GM12875 (cell line): Measurements from ENCODE around the gene NRDE2.
"Not testable (repeated sequence)": the region's sequence is repeated elsewhere in the genome, so short reads cannot be mapped to it uniquely, and the experiment has no call there.

ENCODE experiments used
- H3K4me3 ChIP-seq: one replicate; pipeline ENCODE4 v1.5.1; 2011; ENCODE audit warnings: low read depth, low read length, control low read depth
- CTCF ChIP-seq: IDR thresholded peaks from 2 replicates; pipeline ENCODE4 v1.5.1; 2011; ENCODE audit warnings: low read depth, mild to moderate bottlenecking, control low read depth, inconsistent platforms, low read length, moderate library complexity, borderline replicate concordance; ENCODE audit not compliant: insufficient read depth

NRDE2 gene

GRCh38 chr14:90342327-90342726, 10.6 kb upstream of the NRDE2 start:
- H3K4me3 ChIP-seq, result no peak overlapping the region
- no peak for TF ChIP-seq CTCF

- H3K4me3 ChIP-seq, result no peak overlapping the region
- TF ChIP-seq CTCF, result no peak
Measured at GRCh38 chr14:90341784-90342183, 10.0 kb upstream of the NRDE2 start.

GRCh38 chr14:90341232-90341631, 9.5 kb upstream of the NRDE2 start:
- not testable (repeated sequence) for H3K4me3 ChIP-seq

- TF ChIP-seq CTCF, result no peak
- no peak overlapping the region for H3K4me3 ChIP-seq
Measured at GRCh38 chr14:90336985-90337384, 5.2 kb upstream of the NRDE2 start.

- TF ChIP-seq CTCF, result no peak
- H3K4me3 ChIP-seq, result no peak overlapping the region
Measured at GRCh38 chr14:90336401-90336800, 4.7 kb upstream of the NRDE2 start.

- H3K4me3 ChIP-seq, result peak overlapping the region; percentile 62
- no peak for TF ChIP-seq CTCF
Measured at GRCh38 chr14:90332271-90332584, 487 bp upstream of the NRDE2 start.

- no peak for TF ChIP-seq CTCF
- peak overlapping the region; percentile 62 for H3K4me3 ChIP-seq
Measured at GRCh38 chr14:90330203-90331196, 1.2 kb downstream of the NRDE2 start.
